HG03097 (cell line): Measurements from ENCODE around the gene KIF14.

Source experiments
- ATAC-seq: cut with Tn5 transposase; IDR thresholded peaks from one replicate; pipeline ENCODE4 v1.9.1; 2021; ENCODE audit not compliant: unreplicated experiment, low FRiP score

Gene KIF14, protein sequence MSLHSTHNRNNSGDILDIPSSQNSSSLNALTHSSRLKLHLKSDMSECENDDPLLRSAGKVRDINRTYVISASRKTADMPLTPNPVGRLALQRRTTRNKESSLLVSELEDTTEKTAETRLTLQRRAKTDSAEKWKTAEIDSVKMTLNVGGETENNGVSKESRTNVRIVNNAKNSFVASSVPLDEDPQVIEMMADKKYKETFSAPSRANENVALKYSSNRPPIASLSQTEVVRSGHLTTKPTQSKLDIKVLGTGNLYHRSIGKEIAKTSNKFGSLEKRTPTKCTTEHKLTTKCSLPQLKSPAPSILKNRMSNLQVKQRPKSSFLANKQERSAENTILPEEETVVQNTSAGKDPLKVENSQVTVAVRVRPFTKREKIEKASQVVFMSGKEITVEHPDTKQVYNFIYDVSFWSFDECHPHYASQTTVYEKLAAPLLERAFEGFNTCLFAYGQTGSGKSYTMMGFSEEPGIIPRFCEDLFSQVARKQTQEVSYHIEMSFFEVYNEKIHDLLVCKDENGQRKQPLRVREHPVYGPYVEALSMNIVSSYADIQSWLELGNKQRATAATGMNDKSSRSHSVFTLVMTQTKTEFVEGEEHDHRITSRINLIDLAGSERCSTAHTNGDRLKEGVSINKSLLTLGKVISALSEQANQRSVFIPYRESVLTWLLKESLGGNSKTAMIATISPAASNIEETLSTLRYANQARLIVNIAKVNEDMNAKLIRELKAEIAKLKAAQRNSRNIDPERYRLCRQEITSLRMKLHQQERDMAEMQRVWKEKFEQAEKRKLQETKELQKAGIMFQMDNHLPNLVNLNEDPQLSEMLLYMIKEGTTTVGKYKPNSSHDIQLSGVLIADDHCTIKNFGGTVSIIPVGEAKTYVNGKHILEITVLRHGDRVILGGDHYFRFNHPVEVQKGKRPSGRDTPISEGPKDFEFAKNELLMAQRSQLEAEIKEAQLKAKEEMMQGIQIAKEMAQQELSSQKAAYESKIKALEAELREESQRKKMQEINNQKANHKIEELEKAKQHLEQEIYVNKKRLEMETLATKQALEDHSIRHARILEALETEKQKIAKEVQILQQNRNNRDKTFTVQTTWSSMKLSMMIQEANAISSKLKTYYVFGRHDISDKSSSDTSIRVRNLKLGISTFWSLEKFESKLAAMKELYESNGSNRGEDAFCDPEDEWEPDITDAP (N-terminal part only)

GRCh38 chr1:200620273-200621131, at the start of gene KIF14:
TSS of gene KIF14 (minus strand) at chr1:200620751. CDS start at chr1:200618723, 2,028 bp downstream.
- ATAC-seq = peak; percentile 84

GRCh38 chr1:200669314-200670241, 49.0 kb upstream of the KIF14 start, which contains the start of gene DDX59:
TSS of gene DDX59 (minus strand) at chr1:200669907. CDS start at chr1:200666740, 3,167 bp downstream.
- ATAC-seq = peak; percentile 82

DNA sequence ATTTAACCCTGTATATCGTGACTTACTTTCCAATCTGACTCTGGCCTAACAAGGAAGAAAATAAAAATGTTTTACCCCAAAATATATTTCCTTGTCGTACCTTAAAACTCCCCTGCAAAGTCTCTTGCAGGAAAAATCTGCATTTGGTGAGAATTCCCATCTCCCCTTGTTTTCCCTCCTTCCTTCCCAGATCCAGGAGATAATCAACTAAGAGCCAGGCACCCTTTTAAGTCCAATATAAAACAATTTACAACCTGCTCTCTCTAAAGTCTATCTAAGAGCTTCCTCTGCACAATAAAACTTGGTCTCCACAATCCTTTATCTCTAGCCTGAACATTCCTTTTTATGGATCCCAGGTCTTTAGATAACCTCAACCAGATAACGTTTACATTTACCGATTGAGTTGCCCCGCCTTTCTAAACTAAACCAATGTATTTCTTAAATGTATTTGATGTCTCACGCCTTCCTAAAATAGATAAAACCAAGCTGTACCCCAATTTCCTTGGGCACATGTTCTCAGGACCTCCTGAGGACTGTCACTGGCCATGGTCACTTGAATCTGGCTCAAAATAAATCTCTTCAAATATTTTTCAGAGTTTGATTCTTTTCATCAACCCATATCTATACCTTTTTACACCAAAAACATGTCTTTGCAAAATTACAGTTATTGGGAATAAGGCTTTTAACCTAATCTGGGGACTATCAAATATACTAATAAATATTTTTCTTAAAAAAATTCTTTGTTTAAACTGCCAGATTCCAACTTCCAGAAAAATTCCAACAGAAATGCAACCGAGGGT, 48.2 kb upstream of the KIF14 start:
- ATAC-seq = no peak

- no peak for ATAC-seq
Observed at GRCh38 chr1:200666309-200666708, 45.8 kb upstream of the KIF14 start.

GRCh38 chr1:200665861-200666260, 45.3 kb upstream of the KIF14 start:
- ATAC-seq = no peak

DNA sequence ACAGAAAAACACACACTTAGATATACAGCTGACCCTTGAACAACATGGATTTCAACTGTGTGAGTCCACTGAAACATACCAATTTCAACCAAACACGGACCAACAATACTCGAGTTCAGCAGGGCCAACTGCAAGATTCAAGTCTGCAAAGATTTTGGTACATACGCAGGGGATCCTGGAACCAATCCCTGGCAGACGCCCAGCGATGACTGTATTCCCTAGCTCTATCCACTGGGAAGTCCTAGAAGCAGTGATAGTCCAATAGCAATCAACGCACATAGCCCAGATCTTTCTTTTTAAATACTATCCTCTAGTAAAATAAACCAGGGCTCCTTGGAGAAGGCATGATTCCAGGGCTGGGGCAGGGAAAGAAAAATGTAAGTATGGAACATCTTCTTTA, 40.2 kb upstream of the KIF14 start:
- no peak for ATAC-seq

DNA sequence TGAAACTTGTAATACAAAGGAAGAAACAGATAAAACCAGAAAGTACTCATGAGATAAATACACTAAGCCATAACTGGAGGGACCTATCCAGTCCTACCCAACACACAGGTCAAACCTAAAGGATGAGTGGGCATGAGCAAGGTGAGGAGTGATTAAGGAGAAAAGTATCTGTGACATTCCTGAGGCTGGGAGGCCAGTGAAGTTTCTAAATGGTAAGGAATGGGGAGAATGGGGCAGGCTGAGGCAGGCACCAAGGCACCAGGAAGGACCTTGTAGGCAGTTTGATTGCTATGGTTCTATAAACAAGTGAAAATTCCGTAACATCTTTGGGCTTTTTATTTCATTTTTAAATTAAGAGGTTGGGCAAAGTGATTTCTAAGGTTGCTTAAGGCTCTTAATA, 38.7 kb upstream of the KIF14 start:
- ATAC-seq = no peak

DNA sequence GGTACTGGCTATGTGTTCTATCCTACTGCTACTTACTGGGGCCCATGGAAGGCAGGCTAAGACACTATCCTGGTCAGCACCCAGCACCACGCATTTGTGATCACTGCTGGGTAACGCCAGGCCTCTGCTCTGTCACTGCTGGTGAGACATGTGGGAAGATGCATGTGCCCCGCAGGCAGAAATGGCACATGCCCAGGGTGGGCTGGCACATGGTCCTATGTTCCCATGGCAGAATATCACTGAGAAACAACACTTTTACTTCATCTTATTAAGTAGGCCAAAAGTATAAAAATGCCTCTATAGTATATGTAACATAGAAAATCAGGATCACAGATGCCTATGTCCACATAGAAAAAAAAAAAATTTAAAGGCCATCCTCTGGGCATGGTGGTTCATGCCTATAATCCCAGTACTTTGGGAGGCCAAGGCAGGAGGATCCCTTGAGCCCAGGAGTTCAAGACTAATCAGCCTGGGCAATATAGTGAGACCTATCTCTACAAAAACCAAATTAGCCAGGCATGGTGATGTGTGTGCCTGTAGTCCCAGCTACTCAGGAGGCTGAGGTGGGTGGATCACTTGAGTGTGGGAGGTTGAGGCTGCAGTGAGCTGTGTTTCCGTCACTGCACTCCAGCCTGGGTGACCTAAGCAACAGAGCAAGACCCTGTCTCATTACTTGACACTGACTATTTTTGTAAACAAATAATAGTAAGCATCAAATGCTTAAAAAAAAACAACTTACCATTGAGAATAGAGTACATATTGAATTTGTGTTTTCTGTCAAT, 37.7 kb upstream of the KIF14 start:
- ATAC-seq = no peak

- ATAC-seq = peak; percentile 79
Observed at GRCh38 chr1:200654660-200655059, 34.1 kb upstream of the KIF14 start.

GRCh38 chr1:200653022-200653462, 32.5 kb upstream of the KIF14 start:
- ATAC-seq = no peak

GRCh38 chr1:200652378-200652777, 31.8 kb upstream of the KIF14 start:
- no peak for ATAC-seq

- ATAC-seq = no peak
Observed at GRCh38 chr1:200646515-200646914, 26.0 kb upstream of the KIF14 start.

GRCh38 chr1:200644021-200644420, 23.5 kb upstream of the KIF14 start:
- ATAC-seq = no peak

GRCh38 chr1:200642481-200642880, 21.9 kb upstream of the KIF14 start:
- ATAC-seq = no peak

- ATAC-seq = no peak
Observed at GRCh38 chr1:200640963-200641401, 20.4 kb upstream of the KIF14 start.

DNA sequence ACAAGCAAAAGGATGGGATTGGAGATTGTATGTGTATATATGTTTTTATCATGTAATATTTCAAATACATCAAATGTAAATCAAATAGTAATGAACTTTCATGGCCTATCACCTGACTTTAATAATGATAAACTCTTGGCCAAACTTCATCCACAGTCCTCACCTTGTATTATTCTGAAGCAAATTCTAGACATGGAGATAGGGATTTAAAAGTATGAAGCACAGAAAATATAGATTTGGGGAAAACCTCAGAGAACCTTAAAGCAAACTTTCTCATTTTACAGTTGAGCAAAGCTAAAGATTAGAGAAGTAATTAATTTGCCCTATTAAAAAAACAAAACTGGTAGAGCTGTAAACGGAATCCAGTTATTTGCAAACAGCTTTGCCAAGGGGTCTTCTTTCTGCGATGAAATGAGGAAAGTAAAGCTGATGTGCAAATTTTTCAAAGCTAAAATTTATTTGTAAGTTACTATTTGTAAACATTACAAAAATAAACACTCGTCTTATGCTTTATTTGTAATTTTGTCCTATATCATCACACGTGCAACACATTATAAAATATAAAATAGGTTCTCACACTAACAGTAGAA, 19.9 kb upstream of the KIF14 start:
- no peak for ATAC-seq

DNA sequence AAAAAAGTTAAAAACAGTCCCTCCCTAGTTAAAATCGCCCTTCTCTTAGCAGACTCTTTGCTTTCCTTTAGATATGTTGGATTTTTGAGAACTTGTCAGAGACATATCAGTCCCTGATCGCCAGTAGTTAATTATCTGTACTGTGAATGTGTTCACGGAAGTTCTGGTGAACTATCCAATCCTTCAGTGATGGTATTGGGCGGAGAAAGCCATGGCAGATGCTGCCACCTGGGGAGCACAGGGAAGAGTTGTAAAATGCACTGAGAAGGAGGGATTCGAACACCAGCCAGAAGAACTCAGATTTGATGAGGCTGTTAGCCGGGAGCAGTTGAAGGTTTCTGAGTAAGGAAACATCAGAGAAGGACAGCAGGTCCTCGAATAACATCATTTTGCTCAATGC, 17.5 kb upstream of the KIF14 start:
- no peak for ATAC-seq
